Fibroblast of the conjunctiva (primary cell): ENCODE measurements around the gene YPEL4.
"Not testable (repeated sequence)": the region's sequence is repeated elsewhere in the genome, so short reads cannot be mapped to it uniquely, and the experiment has no call there.

Experiments
- DNase-seq: peaks from one replicate; pipeline ENCODE4 v3.0.0-alpha.2; 2010; ENCODE audit warnings: low read depth

YPEL4 gene

GRCh38 chr11:57649826-57650738, at the start of gene YPEL4:
TSS of gene YPEL4 (minus strand) at chr11:57649912. CDS start at chr11:57647107, 2,805 bp downstream.
- DNase-seq: peak; percentile 60

- DNase-seq: no peak
Observed at GRCh38 chr11:57698843-57699365, 49.2 kb upstream of the YPEL4 start.

- DNase-seq: not testable (repeated sequence)
Observed at GRCh38 chr11:57690474-57690873, 40.8 kb upstream of the YPEL4 start.

- DNase-seq: no peak
Observed at GRCh38 chr11:57681168-57681567, 31.5 kb upstream of the YPEL4 start.

- no peak for DNase-seq
Observed at GRCh38 chr11:57680552-57680874, 30.8 kb upstream of the YPEL4 start.

- DNase-seq: no peak
Observed at GRCh38 chr11:57679396-57679795, 29.7 kb upstream of the YPEL4 start.

- DNase-seq: no peak
Observed at GRCh38 chr11:57675176-57675941, 25.6 kb upstream of the YPEL4 start.

GRCh38 chr11:57674251-57674650, 24.5 kb upstream of the YPEL4 start:
- no peak for DNase-seq

- DNase-seq: no peak
Observed at GRCh38 chr11:57668434-57668782, 18.7 kb upstream of the YPEL4 start.

GRCh38 chr11:57667736-57668433, 18.2 kb upstream of the YPEL4 start, which contains the start of gene ZDHHC5:
TSS of gene ZDHHC5 (plus strand) at chr11:57668114. CDS start at chr11:57673091, 4,977 bp downstream.
- DNase-seq: peak; percentile 99

- peak; percentile 99 for DNase-seq
Observed at GRCh38 chr11:57667117-57667735, 17.5 kb upstream of the YPEL4 start.

GRCh38 chr11:57663975-57664374, 14.3 kb upstream of the YPEL4 start:
- no peak for DNase-seq

- DNase-seq: no peak
Observed at GRCh38 chr11:57662893-57663292, 13.2 kb upstream of the YPEL4 start.

- DNase-seq: no peak
Observed at GRCh38 chr11:57659669-57660068, 10.0 kb upstream of the YPEL4 start.

- no peak for DNase-seq
Observed at GRCh38 chr11:57658023-57658361, 8.3 kb upstream of the YPEL4 start.

GRCh38 chr11:57657194-57658022, 7.7 kb upstream of the YPEL4 start, which contains the start of gene CLP1:
TSS of gene CLP1 (plus strand) at chr11:57657762. CDS start at chr11:57659477, 1,715 bp downstream.
- DNase-seq: peak; percentile 94

- DNase-seq: no peak
Observed at GRCh38 chr11:57656885-57657193, 7.1 kb upstream of the YPEL4 start.

GRCh38 chr11:57653163-57653562, 3.5 kb upstream of the YPEL4 start:
- DNase-seq: no peak

GRCh38 chr11:57652662-57653061, 3.0 kb upstream of the YPEL4 start:
- no peak for DNase-seq

- DNase-seq: not testable (repeated sequence)
Observed at GRCh38 chr11:57652230-57652629, 2.5 kb upstream of the YPEL4 start.

GRCh38 chr11:57651408-57651807, 1.7 kb upstream of the YPEL4 start:
- no peak for DNase-seq
